Colonic mucosa (tissue), 4 donors: ENCODE results near the gene DNAH5. TPM values are rescaled to one million over a fixed set of nuclear protein-coding genes. Genes with fewer than 3 reads are reported as not detected.

ENCODE experiments used
- DNase-seq: peaks from one replicate; pipeline ENCODE4 v3.0.0-alpha.2; 2020
- H3K27ac ChIP-seq: fragments of 200-600 bp; one replicate; pipeline ENCODE4 v1.8.0; 2021
- H3K27me3 ChIP-seq: fragments of 200-600 bp; one replicate; pipeline ENCODE4 v1.8.0; 2021
- H3K36me3 ChIP-seq: fragments of 200-600 bp; one replicate; pipeline ENCODE4 v1.8.0; 2021
- H3K4me1 ChIP-seq: fragments of 200-600 bp; one replicate; pipeline ENCODE4 v1.8.0; 2021; ENCODE audit warnings: mild to moderate bottlenecking
- H3K4me3 ChIP-seq: fragments of 200-600 bp; one replicate; pipeline ENCODE4 v1.8.0; 2021
- H3K9ac ChIP-seq, 2 donors: one replicate each; pipeline ENCODE4 v1.7.0; 2013; ENCODE audit warnings: control low read depth in 2 of 2, low read depth in 2 of 2, low read length in 2 of 2
- H3K9me3 ChIP-seq: fragments of 200-600 bp; one replicate; pipeline ENCODE4 v1.8.0; 2021
- intact Hi-C: fragments of 100-400 bp; cut with DNase I; formaldehyde crosslinking; loops from one replicate; pipeline ENCODE4 v1.14.1; 2022
- total RNA-seq, 2 donors: library from RNA; stranded (reverse); fragmentation: NEBNext Ultra II Directional in 1 of 2; extraction: Animal tissue kit (Norgen Biotek cat#: 25700) in 1 of 2; gene quantifications; one replicate each; pipeline ENCODE4 v1.2.1, GENCODE V29; 2021
- TF ChIP-seq, protein P1 (sequence below): fragments of 200-600 bp; IDR thresholded peaks from one replicate; pipeline ENCODE4 v1.8.0; 2022; ENCODE audit warnings: antibody characterized with exemption, mild to moderate bottlenecking
- donor health status: healthy.
- donor health status: DM: no; HTN: no; CAD: no.
- donor health status: DM: no; HTN: no; CAD: no.

DNAH5 gene
- total RNA-seq, 2 donors from 2014 or later, result 0.05 to 0.11 TPM

DNA sequence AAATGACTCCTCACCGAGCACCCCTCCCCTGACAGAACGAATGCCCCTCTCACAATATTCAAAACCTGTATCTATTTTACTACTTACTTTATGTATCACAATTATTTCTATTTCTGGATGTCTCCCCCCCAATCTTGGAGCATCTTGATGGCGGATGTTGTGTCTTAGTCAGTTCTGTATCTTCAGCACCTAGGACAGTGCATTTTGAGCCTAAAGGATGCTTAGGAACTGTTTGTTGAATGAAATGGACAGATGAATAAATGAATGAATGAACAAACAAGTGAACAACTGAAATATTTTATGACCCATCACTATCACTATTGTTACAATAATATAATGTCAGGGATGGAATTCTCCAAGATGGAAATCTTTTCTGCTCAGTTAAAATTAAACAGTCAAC, 295.7 kb downstream of the DNAH5 start:
- TF ChIP-seq, protein P1, sequence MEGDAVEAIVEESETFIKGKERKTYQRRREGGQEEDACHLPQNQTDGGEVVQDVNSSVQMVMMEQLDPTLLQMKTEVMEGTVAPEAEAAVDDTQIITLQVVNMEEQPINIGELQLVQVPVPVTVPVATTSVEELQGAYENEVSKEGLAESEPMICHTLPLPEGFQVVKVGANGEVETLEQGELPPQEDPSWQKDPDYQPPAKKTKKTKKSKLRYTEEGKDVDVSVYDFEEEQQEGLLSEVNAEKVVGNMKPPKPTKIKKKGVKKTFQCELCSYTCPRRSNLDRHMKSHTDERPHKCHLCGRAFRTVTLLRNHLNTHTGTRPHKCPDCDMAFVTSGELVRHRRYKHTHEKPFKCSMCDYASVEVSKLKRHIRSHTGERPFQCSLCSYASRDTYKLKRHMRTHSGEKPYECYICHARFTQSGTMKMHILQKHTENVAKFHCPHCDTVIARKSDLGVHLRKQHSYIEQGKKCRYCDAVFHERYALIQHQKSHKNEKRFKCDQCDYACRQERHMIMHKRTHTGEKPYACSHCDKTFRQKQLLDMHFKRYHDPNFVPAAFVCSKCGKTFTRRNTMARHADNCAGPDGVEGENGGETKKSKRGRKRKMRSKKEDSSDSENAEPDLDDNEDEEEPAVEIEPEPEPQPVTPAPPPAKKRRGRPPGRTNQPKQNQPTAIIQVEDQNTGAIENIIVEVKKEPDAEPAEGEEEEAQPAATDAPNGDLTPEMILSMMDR, result no peak
- H3K27ac ChIP-seq, result no peak overlapping the region
- no peak for DNase-seq
- intact Hi-C loops, result no loop called here
- H3K9ac ChIP-seq, result no peak overlapping the region
- H3K4me1 ChIP-seq, result no peaks in the 10 kb centered on the region
- H3K4me3 ChIP-seq, result no peak overlapping the region
- H3K9me3 ChIP-seq, result no peaks in the 10 kb centered on the region
- no peaks in the 10 kb centered on the region for H3K36me3 ChIP-seq
- H3K27me3 ChIP-seq, result no peaks in the 10 kb centered on the region

GRCh38 chr5:13643734-13644133, 300.8 kb downstream of the DNAH5 start:
- intact Hi-C loops, result no loop called here
- Histone ChIP-seq H3K4me3 (no peak overlapping the region), H3K4me1 (no peaks in the 10 kb centered on the region), H3K9ac (no peak overlapping the region), H3K27ac (no peak overlapping the region), H3K27me3 (no peaks in the 10 kb centered on the region), H3K36me3 (no peaks in the 10 kb centered on the region), H3K9me3 (no peaks in the 10 kb centered on the region)
- no peak for DNase-seq
- TF ChIP-seq, protein P1, result no peak

DNA sequence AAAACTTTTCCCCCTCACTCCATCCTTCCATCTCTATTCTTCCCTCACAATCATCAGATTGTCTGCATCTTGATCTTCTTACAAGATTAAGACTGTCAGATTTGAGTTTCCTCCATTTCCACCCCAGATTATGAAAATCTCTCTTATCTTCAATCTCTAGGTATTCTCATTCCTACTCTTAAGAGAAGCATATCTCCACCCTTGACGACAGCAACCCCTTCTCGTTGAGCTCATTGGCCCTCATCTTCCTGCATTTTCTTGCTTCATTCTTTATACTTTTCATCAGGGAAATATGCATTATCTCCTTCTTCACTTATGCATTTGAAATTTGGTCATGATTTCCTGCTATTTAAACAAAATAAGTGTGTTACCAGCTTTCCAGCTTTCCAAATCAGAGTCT, 301.3 kb downstream of the DNAH5 start:
- Histone ChIP-seq H3K4me1 (no peaks in the 10 kb centered on the region), H3K27me3 (no peaks in the 10 kb centered on the region), H3K36me3 (no peaks in the 10 kb centered on the region), H3K27ac (no peak overlapping the region), H3K9ac (no peak overlapping the region), H3K9me3 (no peaks in the 10 kb centered on the region), H3K4me3 (no peak overlapping the region)
- TF ChIP-seq, protein P1, result no peak
- no peak for DNase-seq
- intact Hi-C loops, result no loop called here

Other genes starting within 250 kb of the DNAH5 start
- 100 to 1,000 TPM; 134 to 138 TPM for gene TRIO, start 198.7 kb upstream of the DNAH5 start, total RNA-seq